Measurements from ENCODE around the gene TEX2.

TEX2 gene

DNA sequence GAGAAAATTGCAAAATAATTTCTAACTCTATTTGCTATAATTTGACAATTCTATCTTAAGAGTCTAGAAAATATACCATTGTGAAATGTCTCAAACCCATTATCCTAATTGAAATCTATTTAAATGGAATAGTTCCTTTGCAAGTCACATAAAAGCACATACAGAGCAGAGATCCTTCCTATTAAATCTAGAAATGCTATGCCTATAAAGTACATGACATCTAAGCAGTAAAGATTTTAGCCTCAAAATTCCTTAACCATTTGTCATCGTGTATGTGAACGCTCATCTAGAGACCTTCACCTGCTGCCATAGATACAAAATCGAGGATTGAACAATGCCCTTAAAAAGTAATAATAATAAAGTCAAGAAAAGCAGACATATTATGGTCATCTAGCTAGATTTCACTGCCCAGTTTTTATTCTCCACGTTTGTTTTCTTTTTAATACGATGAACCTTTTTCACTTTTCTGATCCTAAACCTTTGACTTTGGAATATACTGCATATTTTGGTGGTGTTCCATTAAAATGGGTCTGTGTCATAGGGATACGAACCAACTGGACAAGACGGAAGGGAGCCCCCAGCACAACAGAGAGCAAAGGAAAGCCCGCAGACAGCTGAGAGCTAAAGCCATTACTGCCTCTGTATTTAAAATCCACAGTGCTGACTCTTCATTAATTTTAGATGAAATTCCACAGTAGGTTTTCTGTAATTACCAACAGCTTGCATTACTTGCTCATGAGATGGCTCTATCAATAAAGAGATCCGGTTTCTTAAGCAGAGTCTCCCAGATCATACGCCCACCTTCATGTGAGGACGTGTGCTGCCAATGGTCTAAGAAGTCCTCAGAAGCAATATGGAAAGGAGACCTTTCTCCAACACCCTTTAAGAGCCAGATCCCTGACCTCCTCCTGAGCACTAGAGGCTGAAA is 17.6 kb downstream of the TEX2 start:
- Histone ChIP-seq H3K79me2 (peaks cover 63% of the 10 kb centered on the region), H3K9me3 (ENCODE audit: control insufficient read depth, low read length) (no peaks in the 10 kb centered on the region), H3K27ac (no peak overlapping the region), H3K27me3 (ENCODE audit: control insufficient read depth, insufficient read depth, low read length) (no peaks in the 10 kb centered on the region), H2AFZ (no peak overlapping the region), H3K9ac (no peak overlapping the region), H3K4me3 (ENCODE audit: low read depth, low read length) (no peak overlapping the region), H3K36me3 (ENCODE audit: control insufficient read depth, insufficient read depth, low read length) (no peaks in the 10 kb centered on the region), H3K4me1 (peaks cover 29% of the 10 kb centered on the region), H3K4me2 (ENCODE audit: low read length) (no peak overlapping the region)
- TF ChIP-seq, protein P1, sequence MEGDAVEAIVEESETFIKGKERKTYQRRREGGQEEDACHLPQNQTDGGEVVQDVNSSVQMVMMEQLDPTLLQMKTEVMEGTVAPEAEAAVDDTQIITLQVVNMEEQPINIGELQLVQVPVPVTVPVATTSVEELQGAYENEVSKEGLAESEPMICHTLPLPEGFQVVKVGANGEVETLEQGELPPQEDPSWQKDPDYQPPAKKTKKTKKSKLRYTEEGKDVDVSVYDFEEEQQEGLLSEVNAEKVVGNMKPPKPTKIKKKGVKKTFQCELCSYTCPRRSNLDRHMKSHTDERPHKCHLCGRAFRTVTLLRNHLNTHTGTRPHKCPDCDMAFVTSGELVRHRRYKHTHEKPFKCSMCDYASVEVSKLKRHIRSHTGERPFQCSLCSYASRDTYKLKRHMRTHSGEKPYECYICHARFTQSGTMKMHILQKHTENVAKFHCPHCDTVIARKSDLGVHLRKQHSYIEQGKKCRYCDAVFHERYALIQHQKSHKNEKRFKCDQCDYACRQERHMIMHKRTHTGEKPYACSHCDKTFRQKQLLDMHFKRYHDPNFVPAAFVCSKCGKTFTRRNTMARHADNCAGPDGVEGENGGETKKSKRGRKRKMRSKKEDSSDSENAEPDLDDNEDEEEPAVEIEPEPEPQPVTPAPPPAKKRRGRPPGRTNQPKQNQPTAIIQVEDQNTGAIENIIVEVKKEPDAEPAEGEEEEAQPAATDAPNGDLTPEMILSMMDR (IDR thresholded peaks at IDR 0.05) = no peak

DNA sequence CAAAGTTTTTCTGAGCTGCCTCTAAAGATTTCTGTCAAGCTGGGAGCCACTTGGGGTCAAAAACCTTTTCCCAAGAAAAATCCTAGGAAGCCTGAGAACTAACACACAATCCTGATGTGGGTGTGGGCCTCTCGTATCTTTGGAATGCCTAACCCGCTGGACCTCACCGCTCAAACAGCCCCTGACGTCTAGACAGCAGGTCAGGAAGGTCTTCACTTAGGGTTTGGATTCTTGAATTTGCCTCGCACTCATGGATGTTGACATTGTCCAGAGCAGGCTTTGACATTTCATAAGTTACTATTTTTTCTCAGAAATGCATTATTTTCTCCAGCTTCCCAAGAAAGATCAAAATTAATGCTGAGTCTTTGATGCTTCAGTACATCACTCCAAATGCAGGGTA is 18.9 kb downstream of the TEX2 start:
- TF ChIP-seq, protein P1 (IDR thresholded peaks at IDR 0.05) = no peak
- peaks cover 22% of the 10 kb centered on the region for H3K4me1 ChIP-seq

DNA sequence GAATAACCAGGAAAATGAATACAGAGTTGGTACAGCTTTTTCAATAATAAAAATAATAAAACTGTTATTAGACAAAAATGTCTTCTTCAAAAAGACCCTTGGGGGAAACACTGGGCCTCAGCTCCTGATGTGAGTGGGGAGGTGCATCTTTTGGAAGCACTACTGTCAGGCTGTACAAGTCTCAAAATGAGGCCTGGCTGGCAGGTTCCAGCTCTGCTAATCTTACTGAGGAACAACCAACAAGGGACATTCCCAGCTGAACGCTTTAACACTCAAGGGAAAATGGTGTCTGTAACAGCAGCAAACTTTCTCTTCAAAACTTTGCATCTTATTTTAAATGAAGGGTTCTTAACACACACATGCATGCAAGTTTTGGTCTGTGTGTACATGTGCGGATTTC is 19.7 kb downstream of the TEX2 start:
- Histone ChIP-seq H2AFZ (no peak overlapping the region), H3K9me3 (ENCODE audit: control insufficient read depth, low read length) (no peaks in the 10 kb centered on the region), H3K4me1 (peaks cover 14% of the 10 kb centered on the region), H3K4me3 (ENCODE audit: low read depth, low read length) (no peak overlapping the region), H3K27ac (no peak overlapping the region), H3K79me2 (peaks cover 61% of the 10 kb centered on the region), H3K36me3 (ENCODE audit: control insufficient read depth, insufficient read depth, low read length) (no peaks in the 10 kb centered on the region), H3K4me2 (ENCODE audit: low read length) (no peak overlapping the region), H3K27me3 (ENCODE audit: control insufficient read depth, insufficient read depth, low read length) (no peaks in the 10 kb centered on the region), H3K9ac (no peak overlapping the region)
- TF ChIP-seq, protein P1 (IDR thresholded peaks at IDR 0.05) = no peak

More for the DNA sequence above, 18.9 kb downstream of the TEX2 start:
- H3K9ac ChIP-seq = no peak overlapping the region
- peaks cover 63% of the 10 kb centered on the region for H3K79me2 ChIP-seq
- H3K27me3 ChIP-seq (ENCODE audit: control insufficient read depth, insufficient read depth, low read length) = no peaks in the 10 kb centered on the region
- no peak overlapping the region for H3K4me3 ChIP-seq (ENCODE audit: low read depth, low read length)
- no peak overlapping the region for H3K27ac ChIP-seq
- no peaks in the 10 kb centered on the region for H3K36me3 ChIP-seq (ENCODE audit: control insufficient read depth, insufficient read depth, low read length)
- H2AFZ ChIP-seq = no peak overlapping the region
- H3K9me3 ChIP-seq (ENCODE audit: control insufficient read depth, low read length) = no peaks in the 10 kb centered on the region
- no peak overlapping the region for H3K4me2 ChIP-seq (ENCODE audit: low read length)

DNA sequence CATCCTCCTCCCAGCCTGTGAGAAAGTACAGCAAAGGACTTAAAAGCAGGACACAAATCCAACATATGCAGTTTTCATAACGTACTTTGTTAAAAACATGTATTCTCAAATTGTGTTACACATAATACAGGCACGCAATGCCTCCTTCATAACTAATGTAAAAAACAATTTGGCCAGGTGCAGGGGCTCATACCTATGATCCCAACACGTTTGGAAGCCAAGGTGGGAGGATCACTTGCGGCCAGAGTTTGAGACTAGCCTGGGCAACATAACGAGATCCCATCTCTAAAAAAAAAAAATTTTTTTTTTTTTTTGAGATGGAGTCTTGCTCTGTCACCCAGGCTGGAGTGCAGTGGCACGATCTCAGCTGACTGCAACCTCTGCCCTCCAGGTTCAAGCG is 20.4 kb downstream of the TEX2 start:
- Histone ChIP-seq H3K4me3 (ENCODE audit: low read depth, low read length) (no peak overlapping the region), H3K27ac (no peak overlapping the region), H3K27me3 (ENCODE audit: control insufficient read depth, insufficient read depth, low read length) (no peaks in the 10 kb centered on the region), H2AFZ (no peak overlapping the region), H3K9me3 (ENCODE audit: control insufficient read depth, low read length) (no peaks in the 10 kb centered on the region), H3K36me3 (ENCODE audit: control insufficient read depth, insufficient read depth, low read length) (no peaks in the 10 kb centered on the region), H3K79me2 (peaks cover 55% of the 10 kb centered on the region), H3K9ac (no peak overlapping the region), H3K4me2 (ENCODE audit: low read length) (no peak overlapping the region), H3K4me1 (peaks cover 8% of the 10 kb centered on the region)
- TF ChIP-seq, protein P1 (IDR thresholded peaks at IDR 0.05) = no peak
